IPS DF 6.9 (cell line): ENCODE data around the gene MKLN1.

Experiments
- DNase-seq: peaks from one replicate; pipeline ENCODE4 v3.0.0-alpha.2; 2013; ENCODE audit warnings: low read depth, low spot score
- H3K27ac ChIP-seq: one replicate; pipeline ENCODE4 v1.5.1; 2013; ENCODE audit warnings: low read length, control low read depth
- H3K27me3 ChIP-seq: 2 replicates; pipeline ENCODE4 v1.6.1; 2013; ENCODE audit warnings: mild to moderate bottlenecking, low read length; ENCODE audit not compliant: control insufficient read depth, insufficient read depth
- H3K36me3 ChIP-seq: 2 replicates; pipeline ENCODE4 v1.6.1; 2013; ENCODE audit warnings: low read length; ENCODE audit not compliant: control insufficient read depth, insufficient read depth
- H3K4me1 ChIP-seq: 2 replicates; pipeline ENCODE4 v1.6.1; 2013; ENCODE audit warnings: low read length; ENCODE audit not compliant: control insufficient read depth, insufficient read depth
- H3K4me3 ChIP-seq: 2 replicates; pipeline ENCODE4 v1.5.1; 2013; ENCODE audit warnings: mild to moderate bottlenecking, low read length
- H3K9me3 ChIP-seq: 2 replicates; pipeline ENCODE4 v1.6.1; 2013; ENCODE audit warnings: low read length, inconsistent platforms; ENCODE audit not compliant: control insufficient read depth, insufficient read depth
- WGBS: extraction: QIAGEN DNeasy Blood & Tissue Kit; methylation state at CpG from one replicate; pipeline ENCODE4 v1.1.7; 2013; ENCODE audit warnings: mixed read lengths, missing lambda C conversion rate; ENCODE audit not compliant: insufficient read length, insufficient coverage; 5-methylcytosine and 5-hydroxymethylcytosine counted together

The MKLN1 gene

DNA sequence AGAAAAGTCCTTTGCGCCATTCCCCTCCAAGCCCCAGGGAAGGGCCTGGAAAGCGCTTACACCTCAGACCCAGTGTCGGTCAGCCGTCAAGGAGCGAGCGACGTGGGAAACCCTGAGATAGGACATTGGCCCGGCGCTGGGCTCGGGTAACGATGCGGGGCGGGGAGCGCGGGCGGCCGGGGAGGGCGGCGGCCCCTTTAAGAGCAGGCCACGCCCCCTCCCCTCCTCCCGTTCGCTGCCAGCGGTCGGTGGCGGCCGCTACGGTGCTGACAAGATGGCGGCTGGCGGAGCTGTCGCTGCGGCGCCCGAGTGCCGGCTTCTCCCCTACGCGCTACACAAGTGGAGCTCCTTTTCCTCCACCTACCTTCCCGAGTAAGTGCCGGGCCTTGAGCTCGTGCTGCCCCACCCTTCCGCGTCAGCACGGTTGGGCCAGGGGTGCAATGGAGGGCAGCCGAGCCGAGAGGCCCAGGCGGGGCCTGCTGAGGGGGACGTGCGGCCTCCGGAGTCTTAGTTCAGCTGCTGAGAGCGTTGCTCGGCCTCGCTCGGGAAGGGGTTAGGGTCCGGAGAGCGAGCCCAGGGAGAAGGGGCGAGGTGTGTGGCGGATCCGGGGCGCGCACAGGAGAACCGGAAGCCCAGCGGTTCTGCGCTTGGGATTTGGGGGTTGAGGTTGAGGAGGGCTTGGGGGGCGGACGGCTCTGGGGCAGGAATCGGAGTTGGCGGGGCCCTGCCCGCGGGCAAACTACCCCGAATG, at the start of gene MKLN1:
Gene MKLN1 (plus strand): TSS at position 251 of the 751 bp plus-strand sequence. CDS start 24 bp downstream, at position 275.
- DNase-seq: peak; percentile 48
- Histone ChIP-seq H3K9me3 (no peaks in the 10 kb centered on the region), H3K27me3 (no peaks in the 10 kb centered on the region), H3K4me3 (peak within 1 kb of the TSS; percentile 95), H3K27ac (no peak within 1 kb of the TSS), H3K4me1 (no peaks in the 10 kb centered on the region; the same call in 1 of the 2 replicates), H3K36me3 (no peaks in the 10 kb centered on the region)
- no CpG with 5 or more reads among the region's 69 CpGs for WGBS

DNA sequence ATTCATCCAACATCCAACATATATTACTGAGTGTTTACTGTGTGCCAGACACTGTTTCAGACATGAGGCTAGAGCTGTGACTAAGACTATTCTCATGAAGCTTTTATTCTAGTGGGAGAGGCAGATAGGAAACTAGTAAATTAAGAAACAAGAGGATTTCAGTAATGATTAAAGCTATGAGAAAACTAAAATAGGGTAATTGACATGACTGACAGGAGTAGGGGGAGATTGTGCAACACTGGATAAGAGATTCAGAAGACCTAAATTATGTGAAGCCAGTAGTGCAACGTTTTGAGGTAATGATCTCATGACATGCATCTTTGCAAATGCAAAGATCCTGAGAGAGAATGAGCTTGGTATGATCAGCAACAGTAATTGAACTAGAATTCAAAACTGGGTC, 48.6 kb upstream of the MKLN1 start:
- Histone ChIP-seq H3K9me3 (no peaks in the 10 kb centered on the region), H3K4me3 (no peak overlapping the region), H3K27me3 (no peaks in the 10 kb centered on the region), H3K36me3 (no peaks in the 10 kb centered on the region), H3K4me1 (no peaks in the 10 kb centered on the region), H3K27ac (no peak overlapping the region)
- DNase-seq: no peak
- WGBS: no CpG with 5 or more reads among the region's 1 CpG

DNA sequence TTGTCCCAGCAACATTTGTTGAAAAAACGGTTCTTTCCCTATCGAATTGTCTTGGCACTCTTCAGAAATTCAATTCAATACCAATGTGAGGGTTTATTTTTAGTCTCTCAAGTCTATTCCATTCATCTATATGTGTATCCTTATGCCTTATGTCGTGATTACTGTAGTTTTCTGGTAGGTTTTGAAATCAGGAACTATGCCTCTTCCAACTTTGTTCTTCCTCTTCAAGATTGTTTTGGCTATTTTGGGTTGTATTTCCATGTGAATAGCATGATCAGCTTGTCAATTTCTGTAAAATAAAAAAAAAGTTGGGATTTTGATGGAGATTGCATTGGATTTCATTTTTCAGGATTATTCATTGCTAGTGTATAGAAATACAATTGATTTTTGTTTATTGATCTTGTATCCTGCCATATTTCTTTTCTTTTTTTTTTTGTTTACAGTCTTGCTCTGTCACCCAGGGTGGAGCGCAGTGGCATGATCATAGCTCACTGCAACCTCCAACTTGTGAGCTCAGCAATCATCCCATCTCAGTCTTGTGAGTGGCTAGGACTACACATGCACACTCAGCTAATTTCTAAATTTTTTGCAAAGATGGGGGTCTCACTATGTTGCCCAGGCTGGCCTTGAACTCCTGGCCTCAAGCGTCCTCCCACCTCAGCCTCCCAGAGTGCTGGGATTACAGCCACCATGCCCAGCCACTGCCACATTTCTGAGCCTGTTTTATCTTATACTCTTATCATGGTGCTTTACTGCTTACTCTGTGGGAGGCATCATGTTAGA, 46.2 kb upstream of the MKLN1 start:
- Histone ChIP-seq H3K9me3 (no peaks in the 10 kb centered on the region), H3K36me3 (no peaks in the 10 kb centered on the region), H3K4me3 (no peak overlapping the region), H3K27me3 (no peaks in the 10 kb centered on the region), H3K4me1 (no peaks in the 10 kb centered on the region; the same call in none of the 2 replicates), H3K27ac (no peak overlapping the region)
- DNase-seq: no peak
- no CpG with 5 or more reads among the region's 5 CpGs for WGBS

DNA sequence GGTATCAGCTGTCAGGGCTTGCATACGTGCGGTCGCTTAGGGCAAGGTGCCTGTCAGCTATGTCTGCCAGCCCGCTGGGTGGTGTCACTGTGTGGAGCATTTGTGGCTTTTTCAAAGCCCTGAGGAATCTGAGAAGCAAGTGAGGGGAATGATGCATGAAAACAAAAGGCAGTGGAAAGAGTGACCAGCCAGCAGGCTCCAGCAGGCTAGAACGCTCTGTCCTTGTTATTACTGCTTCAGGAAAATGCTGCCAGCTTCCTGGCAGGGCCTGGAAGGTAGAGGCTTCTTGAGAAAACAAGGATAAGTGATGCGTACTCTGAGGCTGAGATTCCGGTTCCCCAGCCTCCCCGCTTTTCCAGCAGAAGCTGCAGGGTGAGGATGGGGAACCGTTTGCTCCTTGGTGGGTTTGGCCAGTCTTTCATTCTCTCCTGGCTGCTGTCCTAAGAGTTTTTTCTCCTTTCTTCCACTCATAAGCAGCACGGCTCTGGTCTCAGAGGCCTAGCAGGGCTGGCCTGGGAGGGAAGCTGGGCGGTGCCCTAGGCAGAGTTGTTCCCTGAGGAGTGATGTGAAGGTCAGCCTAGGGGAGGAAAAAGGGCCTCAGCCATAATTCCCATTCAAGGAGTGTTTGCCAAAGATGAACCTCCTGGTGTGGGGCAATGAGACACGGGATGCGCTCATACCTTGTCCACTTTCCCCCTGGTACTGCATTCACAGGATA, 42.8 kb upstream of the MKLN1 start:
- no peak overlapping the region for H3K4me3 ChIP-seq
- no peaks in the 10 kb centered on the region; the same call in none of the 2 replicates for H3K4me1 ChIP-seq
- no peak for DNase-seq
- no peaks in the 10 kb centered on the region for H3K36me3 ChIP-seq
- no peaks in the 10 kb centered on the region for H3K27me3 ChIP-seq
- H3K9me3 ChIP-seq: no peaks in the 10 kb centered on the region
- no CpG with 5 or more reads among the region's 13 CpGs for WGBS
- H3K27ac ChIP-seq: no peak overlapping the region

DNA sequence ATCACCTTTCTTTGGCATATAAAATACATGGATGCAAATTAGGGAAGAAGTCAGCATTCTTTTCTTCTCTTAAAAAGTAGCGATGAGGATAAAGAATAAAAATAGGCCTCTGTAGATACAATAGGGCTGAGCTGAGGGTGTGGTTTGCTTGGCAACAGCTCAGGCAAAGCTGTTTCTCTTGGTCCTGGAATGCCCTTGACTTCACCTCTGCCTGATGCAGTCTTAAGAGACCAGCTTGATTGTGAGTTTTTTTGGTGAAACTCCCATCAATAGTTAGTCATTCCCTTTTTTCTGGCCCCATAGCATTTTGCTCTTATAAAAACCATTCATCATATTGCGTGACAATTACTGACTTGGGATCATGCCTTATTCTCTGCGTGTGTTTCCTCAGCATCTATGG, 42.1 kb upstream of the MKLN1 start:
- Histone ChIP-seq H3K9me3 (no peaks in the 10 kb centered on the region), H3K36me3 (no peaks in the 10 kb centered on the region), H3K4me3 (no peak overlapping the region), H3K4me1 (no peaks in the 10 kb centered on the region; the same call in none of the 2 replicates), H3K27ac (no peak overlapping the region), H3K27me3 (no peaks in the 10 kb centered on the region)
- no CpG with 5 or more reads among the region's 3 CpGs for WGBS
- no peak for DNase-seq

DNA sequence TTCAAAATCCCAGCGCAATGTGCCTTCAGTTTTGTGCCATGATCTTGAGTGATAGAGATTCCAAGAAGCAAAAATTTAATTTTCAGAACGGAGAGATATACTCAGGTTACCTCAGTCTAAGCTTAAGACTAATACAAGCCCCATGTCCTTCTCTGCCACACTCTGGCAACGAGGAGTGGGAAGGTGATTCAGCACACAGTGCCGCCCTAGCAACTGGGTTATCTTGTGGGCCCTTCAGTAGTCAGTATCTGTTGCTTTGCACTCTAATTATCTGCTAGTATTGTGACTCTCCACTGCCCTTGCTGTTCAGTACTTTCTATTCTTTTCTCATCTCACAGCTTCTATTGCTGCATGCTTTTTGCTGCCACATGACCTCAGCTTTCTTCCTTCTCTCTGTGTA, 39.2 kb upstream of the MKLN1 start:
- no CpG with 5 or more reads among the region's 4 CpGs for WGBS
- H3K36me3 ChIP-seq: no peaks in the 10 kb centered on the region

DNA sequence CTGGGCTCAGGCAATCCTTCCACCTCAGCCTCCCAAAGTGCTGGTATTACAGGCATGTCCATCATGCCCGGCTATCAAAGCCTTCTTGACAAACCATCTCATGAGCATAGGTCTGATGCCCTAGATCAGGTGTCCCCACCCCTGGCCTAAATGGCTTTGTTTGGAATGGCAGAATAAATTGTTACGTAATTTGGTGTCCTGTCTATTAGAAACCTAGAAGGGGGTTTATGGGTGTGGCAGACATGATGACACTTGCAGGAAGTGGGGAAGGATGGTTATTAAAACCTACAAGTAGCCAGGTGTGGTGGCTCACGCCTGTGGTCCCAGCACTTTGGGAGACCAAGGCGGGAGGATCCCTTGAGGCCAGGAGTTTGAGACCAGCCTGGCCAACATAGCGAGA, 38.6 kb upstream of the MKLN1 start:
- H3K27me3 ChIP-seq: no peaks in the 10 kb centered on the region
- no peak overlapping the region for H3K27ac ChIP-seq
- H3K4me3 ChIP-seq: no peak overlapping the region
- H3K4me1 ChIP-seq: no peaks in the 10 kb centered on the region; the same call in none of the 2 replicates
- no peaks in the 10 kb centered on the region for H3K9me3 ChIP-seq
- DNase-seq: no peak
- no peaks in the 10 kb centered on the region for H3K36me3 ChIP-seq
- WGBS: no CpG with 5 or more reads among the region's 5 CpGs

More for the DNA sequence above, 39.2 kb upstream of the MKLN1 start:
- no peak for DNase-seq
- Histone ChIP-seq H3K4me1 (no peaks in the 10 kb centered on the region; the same call in none of the 2 replicates), H3K9me3 (no peaks in the 10 kb centered on the region), H3K4me3 (no peak overlapping the region), H3K27ac (no peak overlapping the region), H3K27me3 (no peaks in the 10 kb centered on the region)

DNA sequence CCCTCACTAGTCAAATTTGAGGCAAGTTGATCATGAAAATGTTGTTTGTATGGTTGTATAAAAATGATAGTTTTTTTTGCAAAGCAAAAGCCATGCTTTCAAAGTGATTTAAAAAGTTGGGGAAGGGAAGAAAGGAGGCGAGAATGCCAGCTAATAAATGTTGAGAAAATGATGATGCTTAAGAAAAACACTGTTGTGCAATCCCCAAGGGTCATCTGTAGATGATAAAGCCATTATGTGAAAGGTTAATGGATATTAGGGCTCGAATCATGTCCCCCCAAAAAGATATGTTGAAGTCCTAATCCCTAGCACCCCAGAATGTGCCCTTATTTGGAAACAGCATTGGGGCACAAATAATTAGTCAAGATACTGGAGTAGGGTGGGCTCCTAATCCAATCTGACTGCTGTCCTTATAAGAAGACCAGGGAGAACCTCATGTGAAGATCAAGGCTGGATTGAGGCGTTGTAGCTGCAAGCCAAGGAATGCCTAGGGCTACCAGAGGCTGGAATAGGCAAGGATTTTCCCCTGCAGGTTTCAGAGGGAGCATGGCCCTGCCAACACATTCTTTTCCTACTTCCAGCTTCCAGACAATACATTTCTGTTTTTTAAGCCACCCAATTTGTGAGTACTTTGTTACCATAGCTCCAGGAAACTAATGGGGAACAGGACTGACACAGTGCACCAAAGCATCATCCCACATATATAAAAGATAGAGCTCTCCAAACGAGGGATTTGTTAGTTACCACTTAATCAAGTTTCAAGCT, 35.4 kb upstream of the MKLN1 start:
- Histone ChIP-seq H3K4me3 (no peak overlapping the region), H3K27ac (no peak overlapping the region), H3K9me3 (no peaks in the 10 kb centered on the region), H3K27me3 (no peaks in the 10 kb centered on the region), H3K4me1 (no peaks in the 10 kb centered on the region), H3K36me3 (no peaks in the 10 kb centered on the region)
- WGBS: no CpG with 5 or more reads among the region's 4 CpGs
- DNase-seq: no peak

DNA sequence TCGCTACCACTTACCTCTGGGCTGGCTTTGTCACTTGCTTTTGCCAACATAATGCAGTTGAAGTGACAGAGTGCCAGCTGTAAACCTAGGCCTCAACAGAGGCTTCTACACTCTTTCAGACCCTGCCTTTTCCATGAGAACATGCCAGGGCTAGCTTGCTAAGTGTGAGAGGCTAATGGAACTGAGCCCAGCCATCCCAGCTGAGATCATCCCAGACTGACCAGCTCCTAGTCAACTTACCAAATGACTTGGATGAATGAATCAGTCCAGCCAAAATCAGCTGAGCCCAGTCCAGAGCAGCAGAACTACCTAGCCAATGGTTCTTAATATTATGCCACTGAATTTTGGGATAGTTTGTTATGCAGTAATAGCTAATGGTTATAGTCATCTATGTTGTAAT, 34.7 kb upstream of the MKLN1 start:
- DNase-seq: no peak
- Histone ChIP-seq H3K9me3 (no peaks in the 10 kb centered on the region), H3K27me3 (no peaks in the 10 kb centered on the region), H3K27ac (no peak overlapping the region), H3K4me1 (no peaks in the 10 kb centered on the region), H3K4me3 (no peak overlapping the region), H3K36me3 (no peaks in the 10 kb centered on the region)
- WGBS: no CpG with 5 or more reads among the region's 1 CpG

DNA sequence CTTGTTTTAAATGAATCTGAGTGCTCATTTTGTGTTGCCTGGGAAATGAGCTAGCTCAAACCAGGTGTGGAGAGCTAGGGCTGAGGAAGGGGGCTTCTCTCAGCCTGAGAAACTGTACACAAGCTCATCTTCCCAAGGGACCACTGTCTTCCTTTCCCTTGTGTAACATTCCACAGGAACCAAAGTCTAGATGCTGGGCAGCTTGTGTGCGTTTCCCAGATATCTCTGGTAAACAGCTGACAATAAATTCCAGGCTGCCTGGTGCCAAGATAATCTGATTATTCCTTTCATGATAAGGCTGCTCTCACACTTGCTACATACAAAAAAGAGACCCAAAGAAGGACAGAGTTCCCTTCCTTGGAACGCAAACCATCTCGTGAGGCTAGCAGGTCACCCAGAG, 33.1 kb upstream of the MKLN1 start:
- Histone ChIP-seq H3K9me3 (no peaks in the 10 kb centered on the region), H3K4me3 (no peak overlapping the region), H3K36me3 (no peaks in the 10 kb centered on the region), H3K27ac (no peak overlapping the region), H3K27me3 (no peaks in the 10 kb centered on the region), H3K4me1 (no peaks in the 10 kb centered on the region)
- no peak for DNase-seq
- WGBS: no CpG with 5 or more reads among the region's 3 CpGs
